COLO668 (cell line): Measurements from ENCODE around the gene U2AF2.

Experiments
- DNase-seq: peaks from one replicate; lab custom pipeline; 2025; ENCODE audit not compliant: unreplicated experiment; lab: John Stamatoyannopoulos, UW

Gene U2AF2

DNA sequence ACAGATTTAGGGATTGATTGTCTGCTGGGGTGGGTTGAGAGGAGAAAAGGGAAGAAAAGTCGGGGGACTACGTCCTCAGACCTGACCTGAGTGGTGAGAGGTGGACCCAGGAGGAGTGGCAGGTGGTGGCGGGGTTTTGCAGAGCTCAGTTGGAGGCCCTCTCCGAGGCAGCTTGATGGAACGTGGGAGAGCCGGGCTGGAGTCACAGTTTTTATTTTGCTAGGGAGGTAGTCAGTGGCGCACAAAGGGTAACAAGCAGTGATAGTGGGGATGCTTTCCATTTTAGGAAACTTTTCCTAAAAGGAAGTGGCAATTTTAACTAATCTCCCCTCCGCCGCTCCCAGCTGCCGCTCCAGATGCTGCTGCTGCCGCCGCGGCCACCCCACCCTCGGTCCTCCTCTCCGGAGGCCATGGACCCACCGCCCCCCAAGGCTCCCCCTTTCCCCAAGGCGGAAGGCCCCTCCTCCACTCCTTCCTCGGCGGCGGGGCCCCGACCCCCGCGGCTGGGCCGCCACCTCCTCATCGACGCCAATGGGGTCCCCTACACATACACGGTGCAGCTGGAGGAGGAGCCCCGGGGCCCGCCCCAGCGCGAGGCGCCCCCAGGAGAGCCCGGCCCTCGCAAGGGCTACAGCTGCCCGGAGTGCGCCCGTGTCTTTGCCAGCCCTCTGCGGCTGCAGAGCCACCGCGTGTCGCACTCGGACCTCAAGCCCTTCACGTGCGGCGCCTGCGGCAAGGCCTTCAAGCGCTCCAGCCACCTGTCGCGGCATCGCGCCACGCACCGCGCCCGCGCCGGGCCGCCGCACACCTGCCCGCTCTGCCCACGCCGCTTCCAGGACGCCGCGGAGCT is 12.5 kb upstream of the U2AF2 start:
- DNase-seq = peak; percentile 59

DNA sequence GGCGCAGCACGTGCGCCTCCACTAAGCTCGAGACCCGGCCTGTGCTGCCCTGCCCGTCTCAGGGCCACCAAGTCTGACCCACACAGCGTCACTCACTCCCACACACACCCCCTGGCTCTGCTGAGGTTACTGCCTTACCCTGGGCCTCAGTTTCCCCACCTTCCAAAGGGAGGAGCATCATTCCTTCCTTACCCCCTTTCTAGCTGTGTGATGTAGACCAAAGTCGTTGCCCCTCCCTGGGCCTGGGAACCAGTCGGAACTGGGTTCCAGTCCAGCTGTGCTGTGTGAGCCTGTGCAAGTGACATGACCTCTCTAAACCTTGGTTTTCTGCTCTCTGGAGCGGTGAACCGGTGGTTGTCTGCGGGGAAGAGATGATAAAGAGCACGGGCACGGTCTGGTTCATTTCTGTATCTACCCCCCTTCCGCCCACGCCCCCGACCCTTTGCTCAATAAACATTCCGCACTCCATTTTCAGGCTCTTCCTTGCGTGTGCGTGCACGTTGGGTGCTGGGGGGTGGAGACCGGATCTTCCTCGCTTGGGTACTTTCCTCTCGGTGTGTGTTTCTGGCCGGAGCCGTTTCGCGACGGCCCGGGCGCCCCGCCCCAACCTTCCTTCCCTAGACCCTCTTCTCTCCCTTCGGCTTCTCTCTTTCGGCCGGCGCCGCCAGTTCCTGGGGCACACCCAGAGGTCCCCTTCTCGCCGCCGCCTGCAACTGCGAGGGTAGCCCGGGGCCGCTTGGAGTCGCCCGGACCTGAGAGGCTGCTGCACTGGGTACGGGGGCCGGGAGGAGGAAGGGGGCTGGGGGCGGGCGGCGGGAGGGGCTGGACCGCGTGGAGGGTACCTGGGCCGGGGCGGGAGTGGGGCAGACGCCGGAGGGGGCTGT is 11.6 kb upstream of the U2AF2 start, which contains the start of gene ZNF581:
TSS of gene ZNF581 (plus strand) at position 647 of the 884 bp plus-strand sequence. CDS start 923 bp downstream, outside the sequence.
- DNase-seq = peak; percentile 81

DNA sequence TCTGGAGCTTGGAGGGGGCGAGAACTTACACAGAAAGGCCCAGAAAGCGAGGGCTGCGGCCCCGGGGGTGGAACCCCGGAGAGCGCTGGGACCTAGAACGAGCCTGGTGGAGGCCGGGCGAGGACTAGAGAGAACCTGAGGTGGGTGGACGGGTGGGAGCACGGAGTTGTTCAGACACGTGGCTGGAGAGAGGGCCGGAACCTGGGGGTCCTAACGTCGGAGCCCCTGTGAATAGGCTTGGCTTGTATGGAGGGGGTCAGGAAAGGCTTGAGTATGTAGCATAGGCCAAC is 11.0 kb upstream of the U2AF2 start:
- no peak for DNase-seq

DNA sequence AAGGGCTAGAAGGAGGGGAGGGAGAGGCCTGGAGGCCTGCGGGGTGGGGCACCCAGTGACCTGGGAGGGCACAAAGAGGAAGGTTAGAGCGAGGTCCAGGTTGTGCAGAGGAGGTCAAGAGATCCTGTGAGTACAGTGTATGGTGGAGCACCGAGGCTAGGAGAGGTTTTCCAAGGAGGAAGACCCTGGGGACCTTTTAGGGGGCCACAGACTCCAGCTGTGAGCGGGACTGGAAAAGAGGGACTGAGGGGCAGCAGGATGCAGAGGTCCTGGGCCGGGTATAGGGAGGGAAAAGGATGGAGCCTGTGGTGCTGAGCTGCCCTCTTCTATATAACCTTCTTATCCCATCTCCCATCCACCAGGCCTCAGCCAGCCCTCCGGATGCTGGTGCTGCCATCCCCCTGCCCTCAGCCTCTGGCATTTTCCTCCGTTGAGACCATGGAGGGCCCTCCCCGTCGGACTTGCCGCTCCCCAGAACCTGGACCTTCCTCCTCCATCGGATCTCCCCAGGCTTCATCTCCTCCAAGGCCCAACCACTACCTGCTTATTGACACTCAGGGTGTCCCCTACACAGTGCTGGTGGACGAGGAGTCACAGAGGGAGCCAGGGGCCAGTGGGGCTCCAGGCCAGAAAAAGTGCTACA is 10.5 kb upstream of the U2AF2 start:
- DNase-seq = peak; percentile 28

DNA sequence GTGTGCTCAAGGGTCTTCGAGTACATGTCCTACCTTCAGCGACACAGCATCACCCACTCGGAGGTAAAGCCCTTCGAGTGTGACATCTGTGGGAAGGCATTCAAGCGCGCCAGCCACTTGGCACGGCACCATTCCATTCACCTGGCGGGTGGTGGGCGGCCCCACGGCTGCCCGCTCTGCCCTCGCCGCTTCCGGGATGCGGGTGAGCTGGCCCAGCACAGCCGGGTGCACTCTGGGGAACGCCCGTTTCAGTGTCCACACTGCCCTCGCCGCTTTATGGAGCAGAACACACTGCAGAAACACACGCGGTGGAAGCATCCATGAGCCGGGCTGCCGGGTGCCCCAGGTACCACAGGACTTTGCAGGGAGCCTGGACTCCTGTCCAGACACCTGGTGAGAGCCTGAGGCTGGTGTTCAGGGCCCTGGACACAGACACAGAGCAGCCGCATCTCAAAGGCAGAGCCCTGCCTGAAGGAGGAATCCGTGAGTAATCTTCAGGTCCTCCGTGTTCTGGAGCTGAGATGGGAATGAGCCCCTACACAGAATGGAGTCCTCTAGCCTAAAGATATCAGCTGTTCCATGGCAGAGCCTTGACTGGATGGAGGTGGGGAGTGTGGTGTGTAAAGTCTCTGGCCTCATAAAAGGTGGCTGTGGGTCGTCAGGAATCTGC is 9.9 kb upstream of the U2AF2 start:
- DNase-seq = peak; percentile 59

DNA sequence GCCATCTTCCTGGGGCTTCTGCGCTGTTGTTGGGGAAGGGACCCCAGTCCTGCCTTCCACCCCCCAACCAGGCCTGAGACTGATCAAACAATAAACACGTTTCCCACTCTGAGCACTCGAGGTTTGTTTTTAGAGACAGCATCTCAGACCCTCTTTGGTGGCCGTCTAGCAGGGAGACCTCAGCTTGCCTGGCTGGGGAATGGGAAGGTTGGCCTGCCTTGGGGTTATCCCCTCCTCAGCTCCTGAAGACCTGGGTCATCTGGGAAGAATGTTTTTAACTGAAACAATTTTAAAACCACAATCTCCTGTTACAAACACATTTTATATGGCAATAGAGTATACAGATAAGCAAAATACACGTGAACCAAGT is 9.3 kb upstream of the U2AF2 start:
- no peak for DNase-seq

DNA sequence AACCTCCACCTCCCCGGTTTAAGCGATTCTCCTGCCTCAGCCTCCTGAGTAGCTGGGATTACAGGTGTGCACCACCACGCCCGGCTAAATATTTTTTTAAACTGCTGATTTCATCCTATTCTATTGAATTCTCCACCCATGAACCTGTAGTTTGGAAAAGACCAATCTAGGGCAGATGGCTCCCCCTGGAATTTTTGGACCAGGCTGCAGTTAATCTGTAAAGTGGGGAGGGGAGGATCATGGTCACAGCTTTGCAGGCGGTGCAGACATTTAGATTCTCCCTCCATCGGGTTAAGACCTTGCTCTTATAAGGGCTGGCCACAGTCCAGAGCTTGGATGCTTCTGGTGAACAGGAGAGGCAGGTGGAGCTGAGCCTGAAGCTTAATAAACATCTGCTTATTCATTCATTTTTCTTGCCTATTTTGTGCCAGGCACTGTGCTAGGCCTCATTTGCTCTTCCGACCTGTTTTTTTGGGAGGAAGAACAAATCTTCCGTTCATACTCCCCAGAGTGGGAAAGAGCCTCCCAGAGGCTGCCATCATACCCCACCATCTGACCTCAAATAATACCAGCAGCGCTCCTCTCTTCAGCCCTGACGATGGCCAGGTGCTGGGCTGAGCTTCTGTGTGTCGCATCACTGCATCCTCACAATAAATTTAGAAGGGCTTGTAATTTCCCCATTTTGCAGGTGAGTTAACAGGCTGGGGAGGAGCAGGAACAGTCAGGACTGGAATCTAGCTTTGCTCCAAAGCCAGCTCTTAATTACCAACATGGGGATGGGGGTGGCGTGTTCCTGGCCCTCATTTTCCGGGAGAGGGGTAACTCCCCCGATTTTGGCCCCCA is 7.7 kb upstream of the U2AF2 start:
- DNase-seq = peak; percentile 43

DNA sequence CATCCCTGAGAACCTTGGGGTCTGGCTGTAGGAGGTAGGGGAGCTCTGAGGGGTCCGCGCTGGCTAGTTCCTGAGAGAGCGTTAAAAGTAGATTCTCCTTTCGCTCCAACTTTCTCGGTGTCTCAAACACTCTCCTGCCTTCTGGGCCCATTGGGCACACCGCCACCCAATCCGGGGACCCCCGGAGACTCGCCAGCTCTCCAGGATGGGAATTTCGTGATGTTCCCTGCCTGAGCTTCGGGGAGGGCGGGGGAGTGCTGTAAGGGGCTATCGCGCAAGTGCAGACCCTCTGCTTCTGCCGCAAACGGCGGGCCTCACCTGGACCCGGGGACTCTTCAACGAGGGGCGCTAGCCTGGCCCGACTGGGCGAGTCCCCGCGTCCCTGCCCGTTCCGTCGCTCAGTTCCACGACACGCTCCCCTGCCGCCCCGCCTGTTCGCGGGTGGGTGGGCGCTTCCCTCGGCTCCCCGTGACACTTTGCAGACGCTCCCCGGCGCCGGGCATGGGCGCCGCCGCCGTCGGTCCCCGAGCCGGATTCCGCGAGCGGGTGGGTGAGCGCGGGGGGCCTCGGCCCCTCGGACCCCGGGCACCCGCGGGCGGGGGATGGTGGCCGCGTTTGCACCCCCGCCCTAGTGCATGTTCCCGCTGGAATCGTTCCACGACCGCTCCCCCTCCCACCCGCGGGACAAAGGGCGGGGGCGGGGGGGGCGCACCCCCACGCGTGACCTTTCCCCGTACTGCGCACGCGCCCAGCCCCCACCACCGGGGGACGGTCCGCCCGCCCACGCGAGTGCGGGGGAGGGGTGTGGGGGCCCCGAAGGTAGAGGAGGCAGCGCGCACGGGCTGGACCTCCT is 6.9 kb upstream of the U2AF2 start, which contains the start of gene CCDC106:
TSS of gene CCDC106 (plus strand) at position 481 of the 853 bp plus-strand sequence. CDS start 835 bp downstream, outside the sequence.
- DNase-seq = peak; percentile 81

DNA sequence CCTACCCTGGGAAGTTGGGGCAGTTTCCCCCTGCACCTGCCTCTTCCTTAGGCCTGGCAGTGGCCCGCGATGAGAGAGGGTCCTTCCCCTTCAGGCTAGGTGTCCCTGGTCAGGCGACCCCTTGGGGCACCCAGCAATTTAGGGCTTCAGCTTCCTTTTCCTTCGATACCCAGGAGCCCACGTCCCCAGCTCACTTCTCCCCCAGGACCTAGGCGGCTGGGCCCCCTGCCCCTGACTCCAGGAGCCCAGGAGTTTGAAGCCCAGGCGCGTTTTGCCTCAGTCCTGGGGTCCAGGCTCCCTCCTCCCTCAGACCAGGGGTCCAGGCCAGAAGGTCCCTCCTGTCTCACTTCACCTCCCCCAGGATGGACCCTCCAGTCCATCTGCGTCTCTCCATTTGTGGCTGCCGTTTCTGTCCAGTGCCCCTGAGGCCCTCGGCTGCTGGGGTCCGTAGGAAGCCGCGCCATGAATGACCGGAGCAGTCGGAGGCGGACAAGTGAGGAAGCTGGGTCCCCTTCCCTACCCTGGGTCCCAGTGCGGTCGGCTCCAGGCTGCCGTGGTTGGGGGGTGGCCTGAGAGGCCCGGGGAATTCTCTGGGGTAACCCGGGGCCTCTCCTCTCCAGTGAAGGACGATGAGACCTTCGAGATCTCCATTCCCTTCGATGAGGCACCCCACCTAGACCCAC is 6.1 kb upstream of the U2AF2 start:
- DNase-seq = no peak

DNA sequence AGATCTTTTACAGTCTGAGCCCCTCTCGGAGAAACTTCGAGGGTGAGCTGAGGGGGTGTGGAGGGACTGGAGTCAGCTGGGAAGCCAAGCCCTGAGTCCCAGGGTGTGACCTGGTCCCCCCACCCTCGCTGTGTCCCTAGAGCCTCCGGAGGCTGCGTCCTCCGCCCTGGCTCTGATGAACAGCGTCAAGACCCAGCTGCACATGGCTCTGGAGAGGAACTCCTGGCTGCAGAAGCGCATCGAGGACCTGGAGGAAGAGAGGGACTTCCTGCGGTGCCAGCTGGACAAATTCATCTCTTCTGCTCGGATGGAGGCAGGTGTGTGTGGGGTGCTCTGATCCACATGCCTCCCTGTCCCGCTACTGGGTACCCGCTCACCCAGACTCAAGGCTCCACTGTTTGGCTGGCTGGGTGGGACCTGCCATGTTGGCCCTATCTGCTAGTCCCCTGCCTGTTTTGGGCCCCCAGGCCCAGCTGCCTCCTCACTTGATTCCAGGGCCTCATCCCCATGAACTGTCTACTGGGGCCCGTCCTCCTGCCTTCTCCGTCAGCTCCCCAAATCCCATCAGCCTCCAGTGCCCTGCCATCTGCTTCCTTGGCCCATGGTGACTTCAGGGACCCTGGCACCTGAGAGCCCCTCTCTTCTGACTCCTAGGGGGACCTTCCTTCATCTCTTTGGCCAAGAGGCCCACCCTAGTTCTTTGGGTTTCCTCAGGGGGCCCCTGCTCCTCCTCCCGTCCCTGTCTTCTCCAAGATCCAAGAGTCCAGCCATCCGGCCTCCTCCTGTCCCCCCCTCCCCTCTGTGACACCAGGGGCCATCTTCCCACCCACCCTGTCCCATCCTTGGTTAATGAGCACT is 5.3 kb upstream of the U2AF2 start:
- peak; percentile 37 for DNase-seq

DNA sequence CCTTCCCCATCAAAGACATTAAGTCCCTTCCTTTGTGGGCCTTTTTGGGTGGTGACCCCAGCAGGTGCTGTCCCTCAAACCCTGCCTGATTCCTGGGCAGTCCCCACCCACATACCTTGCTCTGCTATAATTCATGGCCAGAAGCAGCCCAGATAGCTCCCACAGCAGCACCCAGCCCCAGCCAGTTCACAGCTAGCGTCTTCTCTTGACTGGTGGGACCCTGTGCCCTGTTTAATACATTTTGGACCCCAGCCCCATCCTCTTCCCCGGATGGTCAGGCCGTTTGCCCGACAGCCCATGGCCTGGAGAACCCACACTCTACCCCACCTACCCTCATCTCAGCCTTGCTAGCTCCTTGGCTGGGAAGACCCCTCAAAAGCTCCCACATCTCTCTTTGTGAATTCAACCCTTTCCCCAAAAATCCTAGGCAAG is 4.7 kb upstream of the U2AF2 start:
- DNase-seq = no peak

DNA sequence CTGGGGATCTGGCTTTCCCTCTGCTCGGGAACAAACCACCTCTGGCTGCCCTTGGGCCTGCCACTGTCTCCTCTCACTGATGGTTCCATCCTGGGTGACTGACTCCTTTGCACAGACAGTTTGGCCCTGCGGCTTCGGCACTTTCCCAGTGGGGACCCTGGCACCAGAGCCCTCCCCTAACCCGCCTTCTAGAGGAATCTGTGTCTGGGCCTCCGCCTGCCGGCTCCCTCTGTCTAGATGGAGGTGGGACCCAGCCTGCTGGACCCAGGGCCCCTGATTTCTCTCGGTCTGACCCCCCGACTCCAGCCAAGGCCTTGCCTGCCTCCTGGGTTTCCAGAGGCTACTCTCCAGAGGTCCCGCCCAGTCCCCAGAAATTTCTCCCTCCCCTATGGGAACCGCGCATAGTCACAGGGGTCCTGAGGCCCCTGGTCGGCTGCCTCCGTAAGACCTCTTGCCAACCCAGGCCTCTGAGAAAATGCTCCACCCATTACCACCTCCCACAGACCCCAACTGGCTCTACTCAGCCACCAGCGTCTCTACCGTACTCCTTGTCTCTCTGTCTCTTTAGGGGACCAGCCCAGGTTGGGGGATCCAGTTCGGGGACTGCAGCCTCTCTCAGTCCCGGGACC is 4.1 kb upstream of the U2AF2 start:
- DNase-seq = no peak

DNA sequence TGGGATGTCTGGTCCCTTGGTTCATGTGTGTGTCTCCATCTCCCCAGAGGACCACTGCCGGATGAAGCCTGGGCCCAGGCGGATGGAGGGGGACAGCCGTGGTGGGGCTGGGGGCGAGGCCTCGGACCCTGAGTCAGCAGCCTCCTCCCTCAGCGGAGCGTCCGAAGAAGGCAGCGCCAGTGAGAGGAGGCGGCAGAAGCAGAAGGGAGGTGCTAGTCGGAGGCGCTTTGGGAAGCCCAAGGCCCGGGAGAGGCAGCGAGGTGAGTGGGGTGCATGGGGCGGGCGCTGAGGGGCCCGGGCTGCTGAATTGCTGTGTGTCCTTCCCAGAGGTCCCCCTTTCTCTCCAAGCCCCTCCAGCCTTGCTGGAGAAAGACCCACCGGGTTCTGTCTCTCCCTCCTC is 3.6 kb upstream of the U2AF2 start:
- no peak for DNase-seq

DNA sequence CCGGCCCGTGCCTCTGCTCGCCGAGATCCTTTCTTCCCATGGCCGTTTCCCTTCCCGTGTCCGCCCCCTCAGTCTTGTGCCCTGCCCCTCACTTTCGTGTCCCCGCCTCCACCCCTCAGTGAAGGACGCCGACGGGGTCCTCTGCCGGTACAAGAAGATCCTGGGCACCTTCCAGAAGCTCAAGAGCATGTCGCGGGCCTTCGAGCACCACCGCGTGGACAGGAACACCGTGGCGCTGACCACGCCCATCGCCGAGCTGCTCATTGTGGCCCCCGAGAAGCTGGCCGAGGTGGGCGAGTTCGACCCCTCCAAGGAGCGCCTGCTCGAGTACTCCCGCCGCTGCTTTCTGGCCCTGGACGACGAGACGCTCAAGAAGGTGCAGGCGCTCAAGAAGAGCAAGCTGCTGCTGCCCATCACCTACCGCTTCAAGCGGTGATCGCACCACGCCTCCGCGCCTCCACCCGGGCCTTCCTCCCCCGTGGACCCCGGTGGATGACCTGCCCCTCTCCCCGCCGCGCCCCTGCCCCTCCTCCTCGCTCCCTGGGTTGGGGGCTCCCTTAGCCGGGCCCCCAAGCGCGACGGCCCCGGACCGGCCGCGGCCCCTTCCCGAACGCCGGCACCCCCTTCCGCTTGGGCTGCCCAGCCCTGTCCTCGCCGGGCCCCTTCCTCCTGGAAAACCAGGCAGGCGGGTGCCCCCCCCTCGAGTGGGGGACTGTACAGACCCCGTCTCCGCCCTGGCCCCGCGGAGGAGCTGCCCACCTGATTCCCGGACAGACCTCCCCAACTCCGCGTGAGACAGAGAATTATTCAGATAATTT is 2.3 kb upstream of the U2AF2 start:
- DNase-seq = no peak

DNA sequence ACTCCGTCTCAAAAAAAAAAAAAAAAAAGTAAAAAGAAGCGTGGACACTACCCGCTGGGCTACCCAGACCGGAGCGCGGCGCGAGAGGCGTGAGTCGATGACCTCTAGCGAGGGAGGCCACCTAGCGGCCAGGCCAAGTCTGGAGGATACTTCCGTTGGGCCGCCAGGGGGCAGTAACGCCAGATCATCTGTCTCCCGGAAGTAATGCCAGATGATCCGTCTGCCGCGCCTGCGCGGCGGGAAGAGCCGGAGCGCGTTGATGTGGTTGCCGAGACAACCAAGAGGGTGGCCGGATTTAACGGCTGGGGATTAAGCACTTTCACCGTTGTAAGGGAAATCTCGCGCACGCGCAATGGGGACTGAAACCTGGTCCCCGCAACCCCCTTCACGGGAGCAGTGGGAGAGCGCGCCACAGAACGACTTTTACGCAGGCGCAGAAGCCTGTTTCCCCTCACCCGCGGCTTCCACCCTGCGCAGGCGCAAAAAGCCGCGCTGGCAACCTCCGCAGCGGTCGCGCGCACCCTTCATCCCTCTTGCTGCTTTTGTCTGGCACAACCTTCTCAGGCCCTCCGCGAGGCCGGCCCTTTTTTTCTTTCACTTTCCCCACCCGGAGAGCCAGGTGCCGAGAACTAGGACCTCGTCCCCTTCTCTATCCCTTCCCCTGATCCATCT is 1.0 kb upstream of the U2AF2 start:
- DNase-seq = peak; percentile 99
